H1 (cell line): ENCODE measurements around the gene GPSM3. TPM values are rescaled to one million over a fixed set of nuclear protein-coding genes. Genes with fewer than 3 reads are reported as not detected.

Experiments
- FOSL1 ChIP-seq: IDR thresholded peaks from 2 replicates; pipeline ENCODE4 v1.6.1; 2011; ENCODE audit warnings: mild to moderate bottlenecking, low read depth, low read length, moderate library complexity; ENCODE audit not compliant: insufficient read depth
- GABPA ChIP-seq: IDR thresholded peaks from 2 replicates; pipeline ENCODE4 v1.6.1; 2011; ENCODE audit warnings: mild to moderate bottlenecking, low read length, moderate library complexity, borderline replicate concordance; ENCODE audit not compliant: insufficient read depth
- KDM5A ChIP-seq: fragments of 200-600 bp; IDR thresholded peaks from 2 replicates; pipeline ENCODE4 v1.7.1; 2012; ENCODE audit warnings: mild to moderate bottlenecking, low read length, inconsistent platforms, mixed read lengths
- SIN3A ChIP-seq, 2 experiments: IDR thresholded peaks in 1 of 2; conservative IDR thresholded peaks in 1 of 2; 2 replicates each; pipeline ENCODE4 v1.6.1; 2011 to 2012; ENCODE audit warnings: low read length in 2 of 2, improper control_type of control experiment in 1 of 2, low read depth in 1 of 2, mild to moderate bottlenecking in 1 of 2
- USF2 ChIP-seq: IDR thresholded peaks from 2 replicates; pipeline ENCODE4 v1.6.1; 2011; ENCODE audit warnings: low read length, improper control_type of control experiment
- polyA plus RNA-seq, 7 experiments: library from polyadenylated mRNA; depleted of rRNA in 3 of 7; stranded (reverse) in 5 of 7; unstranded in 2 of 7; fragments of >200 nt in 5 of 7; fragments of 200-250 nt in 2 of 7; gene quantifications; 1 replicate in 5 of 7; 2 replicates in 1 of 7; 4 replicates in 1 of 7; pipeline versions ENCODE4 v1.2.1 to v1.2.3, GENCODE V29; 2011 to 2013; ENCODE audit warnings: missing spikeins in 2 of 7, mixed read lengths in 2 of 7
- total RNA-seq: library from RNA; stranded (reverse); fragmentation: NEBNext Ultra II Directional; extraction: Animal tissue kit (Norgen Biotek cat#: 25700); gene quantifications from 2 replicates; pipeline ENCODE4 v1.2.1, GENCODE V29; 2021

Gene GPSM3
- total and polyA plus RNA-seq, 2 of the 8 experiments (the other 6 are each of a cell fraction or from before 2014, with no cell fraction given) = 6.6 to 9.8 TPM

GRCh38 chr6:32181148-32181702, 11.2 kb downstream of the GPSM3 start (continued):
- TF ChIP-seq SIN3A (conservative IDR thresholded peaks at IDR 0.05 in 1 of 2, IDR thresholded peaks at IDR 0.05 in 1 of 2; ENCODE audit: low read depth in 1 of 2, low read length in 2 of 2) (no peak), USF2 (no peak), KDM5A (no peak), GABPA (no peak), FOSL1 (no peak)
